WTC11 (cell line): ENCODE data around the gene TRIM29. TPM values are rescaled to one million over a fixed set of nuclear protein-coding genes. Genes with fewer than 3 reads are reported as not detected.

ENCODE experiments used
- ATAC-seq: fragments of 200-7000 bp; cut with Tn5 transposase; 2 replicates; pipeline ENCODE4 v1.10.0; 2021; ENCODE audit warnings: mild to moderate bottlenecking, moderate library complexity
- CTCF ChIA-PET: fragments of 300-600 bp; sonication (Branson Sonifier 250); formaldehyde crosslinking; loops from one replicate; lab custom pipeline; 2021; ENCODE audit warnings: antibody characterized with exemption; lab: Charles Lee
- POLR2A ChIA-PET: fragments of 350-600 bp; sonication (Branson Sonifier 250); formaldehyde crosslinking; loops from one replicate; lab custom pipeline; 2021; ENCODE audit warnings: antibody characterized with exemption; lab: Charles Lee
- DNase-seq: peaks from one replicate; pipeline ENCODE4 v3.0.0; 2021; ENCODE audit warnings: low spot score
- H3K27ac Mint-ChIP-seq: 2 replicates; pipeline ENCODE4 v1.8.0; 2021; ENCODE audit warnings: mixed read lengths
- H3K27me3 Mint-ChIP-seq: 2 replicates; pipeline ENCODE4 v1.8.0; 2021; ENCODE audit warnings: low read depth, mild to moderate bottlenecking, moderate library complexity, mixed read lengths
- H3K36me3 Mint-ChIP-seq: 2 replicates; pipeline ENCODE4 v1.8.0; 2021; ENCODE audit warnings: mixed read lengths
- H3K4me1 Mint-ChIP-seq: 2 replicates; pipeline ENCODE4 v1.8.0; 2022; ENCODE audit warnings: mixed read lengths
- H3K4me3 Mint-ChIP-seq: 2 replicates; pipeline ENCODE4 v1.8.0; 2021; ENCODE audit warnings: mild to moderate bottlenecking, moderate library complexity, mixed read lengths
- H3K9me3 Mint-ChIP-seq: 2 replicates; pipeline ENCODE4 v1.8.0; 2021; ENCODE audit warnings: mixed read lengths
- ATF1 ChIP-seq: sonication (generic); formaldehyde crosslinking; IDR thresholded peaks from 2 replicates; pipeline ENCODE4 v1.8.1; 2023; ENCODE audit warnings: mild to moderate bottlenecking, moderate library complexity, missing genetic modification reagents
- HMGXB4 ChIP-seq: sonication (generic); formaldehyde crosslinking; IDR thresholded peaks from 2 replicates; pipeline ENCODE4 v1.8.1; 2023; ENCODE audit warnings: mild to moderate bottlenecking, moderate library complexity, missing genetic modification reagents
- MYBL2 ChIP-seq: sonication (generic); formaldehyde crosslinking; IDR thresholded peaks from 2 replicates; pipeline ENCODE4 v1.8.1; 2023; ENCODE audit warnings: mild to moderate bottlenecking, moderate library complexity, missing genetic modification reagents
- NR3C1 ChIP-seq: sonication (generic); formaldehyde crosslinking; conservative IDR thresholded peaks from 2 replicates; pipeline ENCODE4 v1.8.1; 2023; ENCODE audit warnings: low read depth, mild to moderate bottlenecking, missing genetic modification reagents
- PRDM15 ChIP-seq: sonication (generic); formaldehyde crosslinking; IDR thresholded peaks from 2 replicates; pipeline ENCODE4 v1.8.0; 2022; ENCODE audit warnings: missing genetic modification reagents
- RORB ChIP-seq: fragments of 250-450 bp; sonication (Bioruptor Pico); IDR thresholded peaks from 2 replicates; pipeline ENCODE4 v1.9.0; 2021; ENCODE audit warnings: mild to moderate bottlenecking
- SMAD4 ChIP-seq: sonication (generic); formaldehyde crosslinking; IDR thresholded peaks from 2 replicates; pipeline ENCODE4 v1.8.0; 2022; ENCODE audit warnings: mild to moderate bottlenecking, missing genetic modification reagents
- TP53 ChIP-seq: sonication (generic); formaldehyde crosslinking; IDR thresholded peaks from 2 replicates; pipeline ENCODE4 v1.8.1; 2023; ENCODE audit warnings: mild to moderate bottlenecking, missing genetic modification reagents
- ZNF281 ChIP-seq: sonication (generic); formaldehyde crosslinking; IDR thresholded peaks from 2 replicates; pipeline ENCODE4 v1.8.0; 2023; ENCODE audit warnings: mild to moderate bottlenecking, missing genetic modification reagents
- ZNF425 ChIP-seq: fragments of 250-450 bp; sonication (Bioruptor Pico); conservative IDR thresholded peaks from 2 replicates; pipeline ENCODE4 v1.9.0; 2021; ENCODE audit warnings: mild to moderate bottlenecking
- ZNF671 ChIP-seq: fragments of 250-450 bp; sonication (Bioruptor Pico); IDR thresholded peaks from 2 replicates; pipeline ENCODE4 v1.8.0; 2021; ENCODE audit warnings: mild to moderate bottlenecking
- total RNA-seq: library from RNA; stranded (reverse); gene quantifications from 3 replicates; pipeline ENCODE4 v1.2.3, GENCODE V29; 2021
- TF ChIP-seq, protein P1 (sequence below): sonication (generic); formaldehyde crosslinking; IDR thresholded peaks from 2 replicates; pipeline ENCODE4 v1.8.1; 2023; ENCODE audit warnings: mild to moderate bottlenecking, missing genetic modification reagents
- TF ChIP-seq, protein P2 (sequence below): fragments of 250-450 bp; sonication (Bioruptor Pico); IDR thresholded peaks from 2 replicates; pipeline ENCODE4 v1.9.0; 2021; ENCODE audit warnings: mild to moderate bottlenecking
- TF ChIP-seq, protein P3 (sequence below): sonication (generic); formaldehyde crosslinking; IDR thresholded peaks from 2 replicates; pipeline ENCODE4 v1.8.0; 2022; ENCODE audit warnings: mild to moderate bottlenecking, missing genetic modification reagents
- TF ChIP-seq, protein P4 (sequence below): sonication (generic); formaldehyde crosslinking; IDR thresholded peaks from 2 replicates; pipeline ENCODE4 v1.8.1; 2022; ENCODE audit warnings: missing genetic modification reagents, borderline replicate concordance

Gene TRIM29
- total RNA-seq, 1 experiment from 2014 or later, result 0.11 TPM

- Mint-ChIP-seq H3K9me3 (peaks cover 8% of the 10 kb centered on the region; the same call in 1 of the 2 replicates), H3K27ac (no peak overlapping the region), H3K4me1 (peaks cover 22% of the 10 kb centered on the region), H3K36me3 (no peaks in the 10 kb centered on the region), H3K27me3 (peaks cover 58% of the 10 kb centered on the region), H3K4me3 (no peak overlapping the region)
- CTCF ChIA-PET, result interaction anchor here (1.3 to 1.7 kb wide), 3 partner anchors 26 to 117 kb away, joined by 3 to 6 read pairs (median 4); no protein-coding TSS in a partner anchor
- no peak for ATAC-seq
- POLR2A ChIA-PET, result no interaction called here
- TF ChIP-seq, protein P1, sequence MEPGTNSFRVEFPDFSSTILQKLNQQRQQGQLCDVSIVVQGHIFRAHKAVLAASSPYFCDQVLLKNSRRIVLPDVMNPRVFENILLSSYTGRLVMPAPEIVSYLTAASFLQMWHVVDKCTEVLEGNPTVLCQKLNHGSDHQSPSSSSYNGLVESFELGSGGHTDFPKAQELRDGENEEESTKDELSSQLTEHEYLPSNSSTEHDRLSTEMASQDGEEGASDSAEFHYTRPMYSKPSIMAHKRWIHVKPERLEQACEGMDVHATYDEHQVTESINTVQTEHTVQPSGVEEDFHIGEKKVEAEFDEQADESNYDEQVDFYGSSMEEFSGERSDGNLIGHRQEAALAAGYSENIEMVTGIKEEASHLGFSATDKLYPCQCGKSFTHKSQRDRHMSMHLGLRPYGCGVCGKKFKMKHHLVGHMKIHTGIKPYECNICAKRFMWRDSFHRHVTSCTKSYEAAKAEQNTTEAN (CRISPR knock-in tag), result no peak
- TF ChIP-seq ATF1 (CRISPR knock-in tag), result no peak
- TF ChIP-seq RORB (CRISPR knock-in tag), result no peak
- no peak for TF ChIP-seq ZNF671 (CRISPR knock-in tag)
- no peak for TF ChIP-seq ZNF425 (CRISPR knock-in tag)
- TF ChIP-seq PRDM15, result no peak
- TF ChIP-seq, protein P2, sequence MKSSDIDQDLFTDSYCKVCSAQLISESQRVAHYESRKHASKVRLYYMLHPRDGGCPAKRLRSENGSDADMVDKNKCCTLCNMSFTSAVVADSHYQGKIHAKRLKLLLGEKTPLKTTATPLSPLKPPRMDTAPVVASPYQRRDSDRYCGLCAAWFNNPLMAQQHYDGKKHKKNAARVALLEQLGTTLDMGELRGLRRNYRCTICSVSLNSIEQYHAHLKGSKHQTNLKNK, result no peak
- no peak for TF ChIP-seq TP53 (CRISPR knock-in tag)
- TF ChIP-seq MYBL2 (CRISPR knock-in tag), result no peak
- TF ChIP-seq NR3C1 (CRISPR knock-in tag), result no peak
- TF ChIP-seq, protein P3, sequence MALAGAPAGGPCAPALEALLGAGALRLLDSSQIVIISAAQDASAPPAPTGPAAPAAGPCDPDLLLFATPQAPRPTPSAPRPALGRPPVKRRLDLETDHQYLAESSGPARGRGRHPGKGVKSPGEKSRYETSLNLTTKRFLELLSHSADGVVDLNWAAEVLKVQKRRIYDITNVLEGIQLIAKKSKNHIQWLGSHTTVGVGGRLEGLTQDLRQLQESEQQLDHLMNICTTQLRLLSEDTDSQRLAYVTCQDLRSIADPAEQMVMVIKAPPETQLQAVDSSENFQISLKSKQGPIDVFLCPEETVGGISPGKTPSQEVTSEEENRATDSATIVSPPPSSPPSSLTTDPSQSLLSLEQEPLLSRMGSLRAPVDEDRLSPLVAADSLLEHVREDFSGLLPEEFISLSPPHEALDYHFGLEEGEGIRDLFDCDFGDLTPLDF (CRISPR knock-in tag), result no peak
- TF ChIP-seq ZNF281 (CRISPR knock-in tag), result no peak
- TF ChIP-seq SMAD4 (CRISPR knock-in tag), result no peak
- TF ChIP-seq, protein P4, sequence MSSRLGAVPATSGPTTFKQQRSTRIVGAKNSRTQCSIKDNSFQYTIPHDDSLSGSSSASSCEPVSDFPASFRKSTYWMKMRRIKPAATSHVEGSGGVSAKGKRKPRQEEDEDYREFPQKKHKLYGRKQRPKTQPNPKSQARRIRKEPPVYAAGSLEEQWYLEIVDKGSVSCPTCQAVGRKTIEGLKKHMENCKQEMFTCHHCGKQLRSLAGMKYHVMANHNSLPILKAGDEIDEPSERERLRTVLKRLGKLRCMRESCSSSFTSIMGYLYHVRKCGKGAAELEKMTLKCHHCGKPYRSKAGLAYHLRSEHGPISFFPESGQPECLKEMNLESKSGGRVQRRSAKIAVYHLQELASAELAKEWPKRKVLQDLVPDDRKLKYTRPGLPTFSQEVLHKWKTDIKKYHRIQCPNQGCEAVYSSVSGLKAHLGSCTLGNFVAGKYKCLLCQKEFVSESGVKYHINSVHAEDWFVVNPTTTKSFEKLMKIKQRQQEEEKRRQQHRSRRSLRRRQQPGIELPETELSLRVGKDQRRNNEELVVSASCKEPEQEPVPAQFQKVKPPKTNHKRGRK (CRISPR knock-in tag), result no peak
- no peak for TF ChIP-seq HMGXB4 (CRISPR knock-in tag)
- no peak for DNase-seq
These were observed 48.5 kb upstream of the TRIM29 start for GRCh38 chr11:120186456-120186773.
